Astrocyte of the spinal cord (primary cell): ENCODE results near the gene LMO7.

ENCODE experiments used
- DNase-seq: peaks from one replicate; pipeline ENCODE4 v3.0.0; 2011; ENCODE audit warnings: low read depth, low spot score
- H3K4me3 ChIP-seq: 2 replicates; pipeline ENCODE4 v1.5.1; 2011; ENCODE audit warnings: low read depth, mild to moderate bottlenecking, low read length, moderate library complexity
- CTCF ChIP-seq: IDR thresholded peaks from 2 replicates; pipeline ENCODE4 v1.5.1; 2012; ENCODE audit warnings: low read depth, mild to moderate bottlenecking, low read length, inconsistent platforms
- in situ Hi-C: cut with HindIII; loops from 2 replicates; pipeline ENCODE4 v1.10.0; 2017; ENCODE audit warnings: low sequenced_read_pairs

LMO7 gene

DNA sequence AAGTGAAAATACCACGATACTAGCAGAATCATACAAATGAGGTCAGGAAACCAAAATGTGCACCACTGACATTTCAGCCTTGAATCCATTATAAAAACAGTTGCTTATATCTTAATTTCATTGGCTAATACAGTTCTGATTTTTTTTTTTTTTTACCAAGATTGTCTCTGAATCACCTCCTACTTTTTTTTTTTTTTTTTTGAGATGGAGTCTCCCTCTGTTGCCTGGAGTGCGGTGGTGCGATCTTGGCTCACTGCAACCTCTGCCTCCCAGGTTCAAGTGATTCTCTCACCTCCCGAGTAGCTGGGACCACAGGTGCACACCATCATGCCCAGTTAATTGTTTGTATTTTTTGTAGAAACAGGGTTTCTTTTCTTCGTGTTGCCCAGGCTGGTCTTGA lies 270.2 kb downstream of the LMO7 start:
- DNase-seq: no peak
- in situ Hi-C loops: no loop called here
- no peak for TF ChIP-seq CTCF
- no peak overlapping the region for H3K4me3 ChIP-seq

DNA sequence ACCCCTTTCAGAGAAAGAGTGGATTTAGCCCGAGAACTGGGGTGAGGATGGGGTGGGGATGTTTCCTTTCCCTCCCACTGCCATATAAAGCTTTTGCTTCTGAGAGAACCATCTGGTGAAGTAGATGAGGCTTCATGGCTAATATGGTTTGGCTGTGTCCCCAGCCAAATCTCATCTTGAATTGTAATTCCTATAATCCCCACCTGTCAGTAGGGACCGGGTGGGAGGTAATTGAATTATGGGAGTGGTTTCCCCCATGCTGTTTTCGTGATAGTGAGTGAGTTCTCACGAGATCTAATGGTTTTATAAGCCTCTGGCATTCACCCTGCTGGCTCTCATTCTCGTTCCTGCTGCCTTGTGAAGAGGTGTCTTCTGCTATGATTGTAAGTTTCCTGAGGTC lies 270.9 kb downstream of the LMO7 start:
- no peak for DNase-seq
- H3K4me3 ChIP-seq: no peak overlapping the region
- no peak for TF ChIP-seq CTCF
- in situ Hi-C loops: no loop called here

- no peak for DNase-seq
- in situ Hi-C loops: no loop called here
- no peak for TF ChIP-seq CTCF
Measured at GRCh38 chr13:75908141-75908540, 272.0 kb downstream of the LMO7 start.

More at GRCh38 chr13:75908141-75908540, 272.0 kb downstream of the LMO7 start:
- H3K4me3 ChIP-seq: no peak overlapping the region
